ENCODE results near the gene PMF1. TPM values are rescaled to one million over a fixed set of nuclear protein-coding genes. Genes with fewer than 3 reads are reported as not detected.
"Not testable (repeated sequence)": the region's sequence is repeated elsewhere in the genome, so short reads cannot be mapped to it uniquely, and the experiment has no call there.

Gene PMF1
- total RNA-seq, 1 donor from 2014 or later: 73.4 TPM

GRCh38 chr1:156172696-156173470, 39.9 kb upstream of the PMF1 start:
- Mint-ChIP-seq H3K9me3 (no peaks in the 10 kb centered on the region), H3K36me3 (peaks cover 3% of the 10 kb centered on the region), H3K4me3 (no peak overlapping the region), H3K27me3 (ENCODE audit: low read depth) (no peaks in the 10 kb centered on the region), H3K27ac (no peak overlapping the region), H3K4me1 (peaks cover under 1% of the 10 kb centered on the region)
- DNase-seq (ENCODE audit: low spot score in 2 of 2, unreplicated experiment in 2 of 2): no peak
- no peak for TF ChIP-seq CTCF (IDR thresholded peaks at IDR 0.05; ENCODE audit: unreplicated experiment)

- Mint-ChIP-seq H3K27ac (no peak overlapping the region), H3K36me3 (peaks cover 6% of the 10 kb centered on the region), H3K4me1 (peaks cover 15% of the 10 kb centered on the region), H3K27me3 (ENCODE audit: low read depth) (no peaks in the 10 kb centered on the region), H3K9me3 (no peaks in the 10 kb centered on the region), H3K4me3 (no peak overlapping the region)
- DNase-seq (ENCODE audit: low spot score in 2 of 2, unreplicated experiment in 2 of 2): no peak
- TF ChIP-seq CTCF (IDR thresholded peaks at IDR 0.05; ENCODE audit: unreplicated experiment): no peak
Observed at GRCh38 chr1:156176610-156177210, 36.1 kb upstream of the PMF1 start.

GRCh38 chr1:156177919-156178654, 34.7 kb upstream of the PMF1 start:
- TF ChIP-seq CTCF (IDR thresholded peaks at IDR 0.05; ENCODE audit: unreplicated experiment): no peak
- H3K27me3 Mint-ChIP-seq (ENCODE audit: low read depth): no peaks in the 10 kb centered on the region
- peak overlapping the region; percentile 0 for H3K27ac Mint-ChIP-seq
- peaks cover 21% of the 10 kb centered on the region for H3K4me1 Mint-ChIP-seq
- H3K9me3 Mint-ChIP-seq: no peaks in the 10 kb centered on the region
- H3K36me3 Mint-ChIP-seq: peaks cover 6% of the 10 kb centered on the region
- DNase-seq (ENCODE audit: low spot score in 2 of 2, unreplicated experiment in 2 of 2): no peak
- no peak overlapping the region for H3K4me3 Mint-ChIP-seq

DNA sequence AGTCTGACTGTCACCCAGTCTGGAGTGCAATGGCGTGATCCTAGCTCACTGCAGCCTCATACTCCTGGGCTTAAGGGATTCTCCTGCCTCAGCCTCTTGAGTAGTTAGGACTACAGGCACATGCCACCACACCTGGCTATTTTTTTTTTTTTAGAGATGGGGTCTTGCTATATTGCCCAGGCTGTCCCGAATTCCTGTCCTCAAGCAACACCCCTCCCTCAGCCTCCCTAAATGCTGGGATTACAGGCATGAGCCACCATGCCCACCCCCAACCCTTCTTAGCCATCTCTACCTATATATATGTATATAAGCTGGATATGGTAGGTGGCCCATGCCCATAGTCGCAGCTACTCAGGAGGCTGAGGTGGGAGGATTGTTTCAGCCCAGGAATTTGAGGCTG, 32.3 kb upstream of the PMF1 start:
- no peak for TF ChIP-seq CTCF (IDR thresholded peaks at IDR 0.05; ENCODE audit: unreplicated experiment)
- peaks cover 24% of the 10 kb centered on the region for H3K4me1 Mint-ChIP-seq
- H3K27ac Mint-ChIP-seq: no peak overlapping the region
- H3K4me3 Mint-ChIP-seq: no peak overlapping the region
- H3K36me3 Mint-ChIP-seq: peaks cover 6% of the 10 kb centered on the region
- no peaks in the 10 kb centered on the region for H3K27me3 Mint-ChIP-seq (ENCODE audit: low read depth)
- H3K9me3 Mint-ChIP-seq: peaks cover under 1% of the 10 kb centered on the region
- DNase-seq (ENCODE audit: low spot score in 2 of 2, unreplicated experiment in 2 of 2): no peak

- not testable (repeated sequence) for H3K9me3 Mint-ChIP-seq; H3K27me3 Mint-ChIP-seq (ENCODE audit: low read depth); H3K36me3 Mint-ChIP-seq; H3K4me3 Mint-ChIP-seq; DNase-seq (ENCODE audit: low spot score in 2 of 2, unreplicated experiment in 2 of 2)
- Mint-ChIP-seq H3K4me1 (peaks cover 24% of the 10 kb centered on the region), H3K27ac (peak overlapping the region; percentile 87)
Observed at GRCh38 chr1:156181391-156181924, 31.3 kb upstream of the PMF1 start.

- H3K27me3 Mint-ChIP-seq (ENCODE audit: low read depth); H3K4me3 Mint-ChIP-seq; H3K36me3 Mint-ChIP-seq; DNase-seq (ENCODE audit: low spot score in 2 of 2, unreplicated experiment in 2 of 2): not testable (repeated sequence)
- H3K27ac Mint-ChIP-seq: peak overlapping the region; percentile 87
- peaks cover 15% of the 10 kb centered on the region for H3K9me3 Mint-ChIP-seq
- peaks cover 24% of the 10 kb centered on the region for H3K4me1 Mint-ChIP-seq
Observed at GRCh38 chr1:156182010-156182779, 30.6 kb upstream of the PMF1 start.

- H3K27ac Mint-ChIP-seq; H3K27me3 Mint-ChIP-seq (ENCODE audit: low read depth): not testable (repeated sequence)
- H3K9me3 Mint-ChIP-seq: peaks cover 27% of the 10 kb centered on the region
Observed at GRCh38 chr1:156186347-156187177, 26.2 kb upstream of the PMF1 start.

GRCh38 chr1:156190265-156190664, 22.5 kb upstream of the PMF1 start:
- Mint-ChIP-seq H3K4me1 (peaks cover 16% of the 10 kb centered on the region), H3K9me3 (peaks cover 27% of the 10 kb centered on the region)
- DNase-seq (ENCODE audit: low spot score in 2 of 2, unreplicated experiment in 2 of 2); H3K27ac Mint-ChIP-seq; H3K36me3 Mint-ChIP-seq; H3K4me3 Mint-ChIP-seq; H3K27me3 Mint-ChIP-seq (ENCODE audit: low read depth): not testable (repeated sequence)

More at GRCh38 chr1:156186347-156187177, 26.2 kb upstream of the PMF1 start:
- peaks cover 11% of the 10 kb centered on the region for H3K4me1 Mint-ChIP-seq
- H3K4me3 Mint-ChIP-seq; H3K36me3 Mint-ChIP-seq; DNase-seq (ENCODE audit: low spot score in 2 of 2, unreplicated experiment in 2 of 2): not testable (repeated sequence)
